GM15510 (cell line): Measurements from ENCODE around the gene S100A16.
A peak's percentile ranks its signal among the peaks of the same experiment; 100 is the strongest.

Experiments used
- POLR2A ChIP-seq: IDR thresholded peaks from 3 replicates; pipeline ENCODE4 v1.6.1; 2011; ENCODE audit warnings: borderline replicate concordance; ENCODE audit not compliant: insufficient read length; ENCODE audit errors: extremely low read depth

The S100A16 gene

GRCh38 chr1:153614189-153614900 is 1.4 kb upstream of the S100A16 start:
- no peak for TF ChIP-seq POLR2A

- no peak for TF ChIP-seq POLR2A
Observed at GRCh38 chr1:153613406-153613805, 469 bp upstream of the S100A16 start.

- TF ChIP-seq POLR2A, result no peak
Observed at GRCh38 chr1:153612111-153612754, 704 bp downstream of the S100A16 start.

- TF ChIP-seq POLR2A, result no peak
Observed at GRCh38 chr1:153611356-153611755, 1.6 kb downstream of the S100A16 start.

- TF ChIP-seq POLR2A, result no peak
Observed at GRCh38 chr1:153610811-153611301, 2.1 kb downstream of the S100A16 start.

- TF ChIP-seq POLR2A, result no peak
Observed at GRCh38 chr1:153610334-153610733, 2.6 kb downstream of the S100A16 start.

- no peak for TF ChIP-seq POLR2A
Observed at GRCh38 chr1:153609585-153609907, 3.4 kb downstream of the S100A16 start.

GRCh38 chr1:153608742-153609584 is 4.0 kb downstream of the S100A16 start:
- no peak for TF ChIP-seq POLR2A

GRCh38 chr1:153608089-153608682 is 4.8 kb downstream of the S100A16 start:
- no peak for TF ChIP-seq POLR2A

GRCh38 chr1:153607381-153607780 is 5.6 kb downstream of the S100A16 start:
- TF ChIP-seq POLR2A, result no peak

- TF ChIP-seq POLR2A, result no peak
Observed at GRCh38 chr1:153606194-153606593, 6.7 kb downstream of the S100A16 start.

GRCh38 chr1:153602749-153603148 is 10.2 kb downstream of the S100A16 start:
- no peak for TF ChIP-seq POLR2A

- no peak for TF ChIP-seq POLR2A
Observed at GRCh38 chr1:153599847-153600246, 13.1 kb downstream of the S100A16 start.

- peak; percentile 49 for TF ChIP-seq POLR2A
Observed at GRCh38 chr1:153598309-153599172, 14.4 kb downstream of the S100A16 start.
